DMS53 treated with DMSO at 0.1 percent for 48 hours (cell line): ENCODE measurements around the gene ZNF219.
A peak's percentile ranks its signal among the peaks of the same experiment; 100 is the strongest.

ENCODE experiments used
- DNase-seq: peaks from one replicate; lab custom pipeline; 2025; ENCODE audit not compliant: unreplicated experiment; lab: John Stamatoyannopoulos, UW

The ZNF219 gene

GRCh38 chr14:21098076-21098891 is at the start of gene ZNF219:
Gene ZNF219, minus strand, starts transcription at chr14:21098655. Its CDS starts 5,064 bp downstream, at chr14:21093591.
- peak; percentile 5 for DNase-seq

GRCh38 chr14:21145437-21145836 is 47.0 kb upstream of the ZNF219 start:
- no peak for DNase-seq

GRCh38 chr14:21142357-21142756 is 43.9 kb upstream of the ZNF219 start:
- DNase-seq: no peak

- DNase-seq: no peak
Observed at GRCh38 chr14:21136024-21136423, 37.6 kb upstream of the ZNF219 start.

- no peak for DNase-seq
Observed at GRCh38 chr14:21133901-21134300, 35.4 kb upstream of the ZNF219 start.

GRCh38 chr14:21123429-21123828 is 25.0 kb upstream of the ZNF219 start:
- DNase-seq: no peak

- DNase-seq: no peak
Observed at GRCh38 chr14:21121122-21121521, 22.7 kb upstream of the ZNF219 start.

- no peak for DNase-seq
Observed at GRCh38 chr14:21120686-21121085, 22.2 kb upstream of the ZNF219 start.

GRCh38 chr14:21118933-21119332 is 20.5 kb upstream of the ZNF219 start:
- DNase-seq: no peak

GRCh38 chr14:21113369-21113768 is 14.9 kb upstream of the ZNF219 start:
- no peak for DNase-seq

- no peak for DNase-seq
Observed at GRCh38 chr14:21112255-21112654, 13.8 kb upstream of the ZNF219 start.

GRCh38 chr14:21109377-21110138 is 11.1 kb upstream of the ZNF219 start:
- DNase-seq: no peak

- no peak for DNase-seq
Observed at GRCh38 chr14:21108791-21109190, 10.3 kb upstream of the ZNF219 start.

- DNase-seq: no peak
Observed at GRCh38 chr14:21107283-21107800, 8.9 kb upstream of the ZNF219 start.

GRCh38 chr14:21106498-21107282 is 8.2 kb upstream of the ZNF219 start:
- DNase-seq: peak; percentile 13

- DNase-seq: no peak
Observed at GRCh38 chr14:21106176-21106497, 7.7 kb upstream of the ZNF219 start.

- no peak for DNase-seq
Observed at GRCh38 chr14:21105095-21105494, 6.6 kb upstream of the ZNF219 start.

- DNase-seq: peak; percentile 32
Observed at GRCh38 chr14:21104448-21105060, 6.1 kb upstream of the ZNF219 start.

- DNase-seq: peak; percentile 47
Observed at GRCh38 chr14:21103710-21104447, 5.4 kb upstream of the ZNF219 start.

GRCh38 chr14:21103411-21103709 is 4.9 kb upstream of the ZNF219 start:
- no peak for DNase-seq
